IMR-90 (cell line): ENCODE data around the gene LRP6. TPM values are rescaled to one million over a fixed set of nuclear protein-coding genes. Genes with fewer than 3 reads are reported as not detected.

Source experiments
- ATAC-seq: fragments of 200-7000 bp; cut with Tn5 transposase; 2 replicates; pipeline ENCODE4 v1.9.1; 2020; ENCODE audit warnings: low read depth, mild to moderate bottlenecking, moderate library complexity
- BruUV-seq: library from RNA; stranded (reverse); fragments of 400-500 nt; replicated peaks from 2 replicates; lab custom pipeline; 2021; lab: Mats Ljungman, UMichigan
- CTCF ChIA-PET: fragments of 300-600 bp; formaldehyde crosslinking; extraction: SDS; loops from one replicate; lab custom pipeline; 2021; ENCODE audit warnings: antibody characterized with exemption; lab: Yijun Ruan, JAX
- POLR2A ChIA-PET: fragments of 300-600 bp; sonication (Branson Sonifier 250); formaldehyde crosslinking; loops from one replicate; lab custom pipeline; 2022; ENCODE audit warnings: antibody characterized with exemption; ENCODE audit not compliant: unreplicated experiment; lab: Charles Lee
- DNase-seq: peaks from one replicate; pipeline ENCODE4 v3.0.0; 2013
- H2AFZ ChIP-seq: replicated peaks from 2 replicates; pipeline ENCODE3; 2013; ENCODE audit warnings: low read length, mild to moderate bottlenecking; ENCODE audit not compliant: poor library complexity
- H2AK5ac ChIP-seq: 2 replicates; pipeline ENCODE4 v1.6.1; 2013; ENCODE audit warnings: low read depth, low read length, inconsistent platforms
- H2AK9ac ChIP-seq: replicated peaks from 2 replicates; pipeline ENCODE3; 2013; ENCODE audit warnings: mild to moderate bottlenecking, low read depth, low read length, moderate library complexity; ENCODE audit not compliant: poor library complexity
- H2BK120ac ChIP-seq: 2 replicates; pipeline ENCODE4 v1.6.1; 2013; ENCODE audit warnings: low read depth, low read length, inconsistent platforms
- H2BK15ac ChIP-seq: 3 replicates; pipeline ENCODE4 v1.6.1; 2013; ENCODE audit warnings: low read depth, low read length, inconsistent platforms
- H2BK20ac ChIP-seq: 2 replicates; pipeline ENCODE4 v1.6.1; 2013; ENCODE audit warnings: low read depth, mild to moderate bottlenecking, inconsistent platforms, low read length, moderate library complexity
- H2BK5ac ChIP-seq: 2 replicates; pipeline ENCODE4 v1.6.1; 2013; ENCODE audit warnings: mild to moderate bottlenecking, low read depth, low read length, inconsistent platforms; ENCODE audit not compliant: poor library complexity, severe bottlenecking
- H3K14ac ChIP-seq: replicated peaks from 2 replicates; pipeline ENCODE4 v1.6.1; 2013; ENCODE audit warnings: low read depth, low read length, inconsistent platforms
- H3K18ac ChIP-seq: 2 replicates; pipeline ENCODE4 v1.6.1; 2013; ENCODE audit warnings: low read depth, low read length, control low read depth
- H3K23ac ChIP-seq: 2 replicates; pipeline ENCODE4 v1.6.1; 2013; ENCODE audit warnings: low read depth, low read length, inconsistent platforms
- H3K27ac ChIP-seq: 2 replicates; pipeline ENCODE4 v1.5.1; 2013; ENCODE audit warnings: mild to moderate bottlenecking, control low read depth, low read length; ENCODE audit not compliant: insufficient read depth
- H3K27me3 ChIP-seq: 2 replicates; pipeline ENCODE4 v1.6.1; 2013; ENCODE audit warnings: low read length; ENCODE audit not compliant: control insufficient read depth, insufficient read depth
- H3K36me3 ChIP-seq: 2 replicates; pipeline ENCODE4 v1.6.1; 2013; ENCODE audit warnings: low read length, mixed read lengths; ENCODE audit not compliant: control insufficient read depth, insufficient read depth
- H3K4ac ChIP-seq: 2 replicates; pipeline ENCODE4 v1.6.1; 2013; ENCODE audit warnings: low read depth, low read length, inconsistent platforms
- H3K4me1 ChIP-seq: 2 replicates; pipeline ENCODE4 v1.6.1; 2013; ENCODE audit warnings: low read length, mixed read lengths; ENCODE audit not compliant: control insufficient read depth, insufficient read depth
- H3K4me2 ChIP-seq: 2 replicates; pipeline ENCODE4 v1.6.1; 2013; ENCODE audit warnings: low read depth, mild to moderate bottlenecking, control low read depth, low read length, moderate library complexity
- H3K4me3 ChIP-seq: 2 replicates; pipeline ENCODE4 v1.5.1; 2013; ENCODE audit warnings: low read depth, mild to moderate bottlenecking, control low read depth, low read length, moderate library complexity; ENCODE audit not compliant: insufficient read depth
- H3K56ac ChIP-seq: 2 replicates; pipeline ENCODE4 v1.6.1; 2013; ENCODE audit warnings: low read length, inconsistent platforms; ENCODE audit not compliant: insufficient read depth; ENCODE audit errors: extremely low read depth
- H3K79me1 ChIP-seq, 2 experiments: 2 replicates each; pipeline ENCODE4 v1.6.1; 2013; ENCODE audit warnings: low read length in 2 of 2, inconsistent platforms in 1 of 2, low read depth in 1 of 2
- H3K9ac ChIP-seq: 2 replicates; pipeline ENCODE4 v1.6.1; 2013; ENCODE audit warnings: low read depth, low read length, control low read depth
- H3K9me1 ChIP-seq: 2 replicates; pipeline ENCODE4 v1.6.1; 2013; ENCODE audit warnings: low read length, inconsistent platforms; ENCODE audit not compliant: insufficient read depth
- H3K9me3 ChIP-seq: 2 replicates; pipeline ENCODE4 v1.6.1; 2013; ENCODE audit warnings: low read length; ENCODE audit not compliant: control insufficient read depth, insufficient read depth
- H4K20me1 ChIP-seq: 2 replicates; pipeline ENCODE4 v1.6.1; 2013; ENCODE audit warnings: low read length, inconsistent platforms; ENCODE audit not compliant: insufficient read depth
- H4K5ac ChIP-seq: 2 replicates; pipeline ENCODE4 v1.6.1; 2013; ENCODE audit warnings: mild to moderate bottlenecking, low read depth, low read length, control low read depth
- H4K8ac ChIP-seq, 2 experiments: 2 replicates each; pipeline ENCODE4 v1.6.1; 2013; ENCODE audit warnings: low read depth in 2 of 2, low read length in 2 of 2, control low read depth in 1 of 2, inconsistent platforms in 1 of 2
- H4K91ac ChIP-seq: 2 replicates; pipeline ENCODE4 v1.6.1; 2013; ENCODE audit warnings: low read depth, low read length, inconsistent platforms; ENCODE audit not compliant: insufficient read depth
- FOS ChIP-seq: fragments of 150-350 bp; IDR thresholded peaks from 2 replicates; pipeline ENCODE4 v1.6.1; 2016; ENCODE audit warnings: low read depth, low read length
- MXI1 ChIP-seq: IDR thresholded peaks from 2 replicates; pipeline ENCODE4 v1.6.1; 2012; ENCODE audit warnings: low read depth, mild to moderate bottlenecking, low read length, moderate library complexity, borderline replicate concordance
- RFX5 ChIP-seq: IDR thresholded peaks from 2 replicates; pipeline ENCODE4 v1.8.0; 2012; ENCODE audit warnings: low read depth, mild to moderate bottlenecking, low read length, moderate library complexity
- WGBS, 2 experiments: methylation state at CpG; one replicate each; pipeline versions ENCODE4 v1.1.5 to v1.1.7; 2013; ENCODE audit warnings: missing lambda C conversion rate in 2 of 2; ENCODE audit not compliant: insufficient read length in 1 of 2; ENCODE audit errors: extremely low coverage in 2 of 2; 5-methylcytosine and 5-hydroxymethylcytosine counted together
- dilution Hi-C: fragments of 300-500 bp; cut with HindIII; formaldehyde crosslinking; loops from one replicate; pipeline ENCODE4 v1.14.3; 2018; ENCODE audit warnings: low sequenced_read_pairs; ENCODE audit not compliant: unreplicated experiment
- in situ Hi-C: fragments of 300-500 bp; cut with MboI; formaldehyde crosslinking; loops from 3 replicates; pipeline ENCODE4 v1.14.3; 2019; ENCODE audit warnings: low sequenced_read_pairs, inconsistent platforms, mixed read lengths
- intact Hi-C: fragments of 100-400 bp; cut with micrococcal nuclease; formaldehyde crosslinking; loops from 2 replicates; pipeline ENCODE4 v1.10.0; 2022
- polyA plus RNA-seq, 3 experiments: library from polyadenylated mRNA; depleted of rRNA; stranded (reverse); fragments of >200 nt; gene quantifications; 2 replicates each; pipeline ENCODE4 v1.2.3, GENCODE V29; 2012; ENCODE audit warnings: low replicate concordance in 1 of 3
- total RNA-seq: library from RNA; depleted of rRNA; stranded (reverse); fragments of >200 nt; gene quantifications from 2 replicates; pipeline ENCODE4 v1.2.3, GENCODE V29; 2012

Gene LRP6
- total and polyA plus RNA-seq, 2 of the 4 experiments (the other 2 are of a cell fraction) = 14.2 to 32.1 TPM

- no peak for ATAC-seq
Measured at GRCh38 chr12:12239127-12239526, 27.7 kb downstream of the LRP6 start.

More at GRCh38 chr12:12239127-12239526, 27.7 kb downstream of the LRP6 start:
- CTCF ChIA-PET = no interaction called here
- H2BK5ac ChIP-seq = no peak overlapping the region
- H3K14ac ChIP-seq = no peak overlapping the region
- H4K20me1 ChIP-seq = peaks cover 33% of the 10 kb centered on the region
- TF ChIP-seq MXI1 (no peak), FOS (no peak), RFX5 (no peak)
- POLR2A ChIA-PET = no interaction called here
- WGBS, 2 experiments = no CpG with 5 or more reads among the region's 2 CpGs
- no peak overlapping the region for H3K56ac ChIP-seq
- no peak overlapping the region for H2BK20ac ChIP-seq
- no peak overlapping the region for H2AFZ ChIP-seq
- H4K5ac ChIP-seq = no peak overlapping the region
- no peak overlapping the region for H3K27ac ChIP-seq
- H4K91ac ChIP-seq = no peak overlapping the region
- H3K9ac ChIP-seq = no peak overlapping the region
- DNase-seq = no peak
- H3K79me1 ChIP-seq = peaks cover 5 to 50% of the 10 kb centered on the region in 2 experiments; a peak in 3 of 4 replicates
- no peaks in the 10 kb centered on the region for H3K36me3 ChIP-seq
- no peak overlapping the region for H3K4me3 ChIP-seq
- no peak overlapping the region for H3K18ac ChIP-seq
- no peak overlapping the region for H3K4ac ChIP-seq
- in situ Hi-C loops (no loop called here), dilution Hi-C loops (no loop called here), intact Hi-C loops (no loop called here)
- no peak overlapping the region for H2BK120ac ChIP-seq
- H3K9me3 ChIP-seq = no peaks in the 10 kb centered on the region
- no peaks in the 10 kb centered on the region for H3K27me3 ChIP-seq
- no peak overlapping the region for H2BK15ac ChIP-seq
- H3K23ac ChIP-seq = no peak overlapping the region
- peaks cover 2% of the 10 kb centered on the region for H3K9me1 ChIP-seq
- H3K4me1 ChIP-seq = peaks cover 2% of the 10 kb centered on the region
- no peak overlapping the region for H4K8ac ChIP-seq
- H2AK9ac ChIP-seq = no peak overlapping the region
- H3K4me2 ChIP-seq = no peak overlapping the region
- H2AK5ac ChIP-seq = no peak overlapping the region
- no TSS peak for BruUV-seq
